HEK293 (cell line): ENCODE data around the gene KRT40.

Experiments used
- CTCF ChIA-PET: fragments of 350-600 bp; formaldehyde crosslinking; extraction: SDS; loops from one replicate; lab custom pipeline; 2021; ENCODE audit warnings: antibody characterized with exemption; lab: Yijun Ruan, JAX
- POLR2A ChIA-PET: fragments of 300-600 bp; formaldehyde crosslinking; extraction: SDS; loops from one replicate; lab custom pipeline; 2020; ENCODE audit warnings: antibody characterized with exemption, inconsistent platforms; lab: Yijun Ruan, JAX
- H3K27ac ChIP-seq: fragments of 200-500 bp; sonication (Bioruptor generic); 2 replicates; pipeline ENCODE4 v1.5.1; 2014; ENCODE audit warnings: low read depth, low read length, control low read depth, inconsistent platforms; ENCODE audit errors: extremely low read depth
- H3K36me3 ChIP-seq, 2 experiments: fragments of 200-500 bp in 1 of 2; sonication (Bioruptor generic) in 1 of 2; 1 replicate in 1 of 2; 2 replicates in 1 of 2; pipeline ENCODE4 v1.5.1; 2014 to 2017; ENCODE audit warnings: inconsistent platforms in 2 of 2, low read length in 2 of 2; ENCODE audit not compliant: control insufficient read depth in 2 of 2, insufficient read depth in 1 of 2
- H3K4me1 ChIP-seq: fragments of 200-500 bp; sonication (Bioruptor generic); 2 replicates; pipeline ENCODE4 v1.5.1; 2014; ENCODE audit warnings: mild to moderate bottlenecking, low read length, inconsistent platforms; ENCODE audit not compliant: control insufficient read depth, insufficient read depth
- H3K4me3 ChIP-seq: 2 replicates; pipeline ENCODE4 v1.5.1; 2011; ENCODE audit warnings: low read depth, mild to moderate bottlenecking, control low read depth, low read length, moderate library complexity
- H3K9me3 ChIP-seq: fragments of 200-500 bp; sonication (Bioruptor generic); 2 replicates; pipeline ENCODE4 v1.5.1; 2014; ENCODE audit warnings: low read depth, low read length, inconsistent platforms; ENCODE audit not compliant: control insufficient read depth, insufficient read depth
- FEZF1 ChIP-seq: fragments of 450-650 bp; formaldehyde crosslinking; IDR thresholded peaks from 2 replicates; pipeline ENCODE4 v1.5.1; 2016; ENCODE audit warnings: missing biosample characterization, missing genetic modification characterization
- GFI1B ChIP-seq: fragments of 450-650 bp; formaldehyde crosslinking; IDR thresholded peaks from 2 replicates; pipeline ENCODE4 v1.5.1; 2016; ENCODE audit warnings: missing biosample characterization, missing genetic modification characterization
- HOXA7 ChIP-seq: sonication (generic); formaldehyde crosslinking; IDR thresholded peaks from 2 replicates; pipeline ENCODE4 v1.8.1; 2022; ENCODE audit warnings: missing genetic modification reagents, borderline replicate concordance
- PRDM10 ChIP-seq: fragments of 450-650 bp; formaldehyde crosslinking; IDR thresholded peaks from 2 replicates; pipeline ENCODE4 v1.5.1; 2016; ENCODE audit warnings: missing biosample characterization, missing genetic modification characterization
- WT1 ChIP-seq: fragments of 450-650 bp; formaldehyde crosslinking; IDR thresholded peaks from 2 replicates; pipeline ENCODE4 v1.5.1; 2016; ENCODE audit warnings: missing biosample characterization, missing genetic modification characterization
- YY1 ChIP-seq: fragments of 450-650 bp; formaldehyde crosslinking; IDR thresholded peaks from 2 replicates; pipeline ENCODE4 v1.5.1; 2018; ENCODE audit warnings: missing biosample characterization, missing genetic modification characterization
- ZBTB21 ChIP-seq: fragments of 450-650 bp; formaldehyde crosslinking; IDR thresholded peaks from 2 replicates; pipeline ENCODE4 v1.5.1; 2017; ENCODE audit warnings: missing biosample characterization, missing genetic modification characterization
- ZBTB26 ChIP-seq: fragments of 450-650 bp; formaldehyde crosslinking; optimal IDR thresholded peaks from 2 replicates; pipeline ENCODE3; 2016; ENCODE audit warnings: missing biosample characterization, mild to moderate bottlenecking, missing genetic modification characterization
- ZEB2 ChIP-seq: fragments of 450-650 bp; formaldehyde crosslinking; IDR thresholded peaks from 2 replicates; pipeline ENCODE4 v1.5.1; 2016; ENCODE audit warnings: missing biosample characterization, missing genetic modification characterization
- ZNF157 ChIP-seq: fragments of 450-650 bp; formaldehyde crosslinking; IDR thresholded peaks from 2 replicates; pipeline ENCODE4 v1.5.1; 2016; ENCODE audit warnings: missing biosample characterization, missing genetic modification characterization
- ZNF169 ChIP-seq: fragments of 450-650 bp; formaldehyde crosslinking; IDR thresholded peaks from 2 replicates; pipeline ENCODE4 v1.5.1; 2016; ENCODE audit warnings: missing biosample characterization, missing genetic modification characterization
- ZNF362 ChIP-seq: fragments of 450-650 bp; formaldehyde crosslinking; IDR thresholded peaks from 2 replicates; pipeline ENCODE4 v1.5.1; 2016; ENCODE audit warnings: missing biosample characterization, missing genetic modification characterization
- ZNF473 ChIP-seq: fragments of 450-650 bp; formaldehyde crosslinking; IDR thresholded peaks from 2 replicates; pipeline ENCODE4 v1.5.1; 2017; ENCODE audit warnings: missing biosample characterization, missing genetic modification characterization
- ZNF529 ChIP-seq: fragments of 450-650 bp; formaldehyde crosslinking; IDR thresholded peaks from 2 replicates; pipeline ENCODE4 v1.5.1; 2017; ENCODE audit warnings: missing genetic modification characterization, missing biosample characterization; ENCODE audit not compliant: insufficient replicate concordance
- ZNF555 ChIP-seq: fragments of 450-650 bp; formaldehyde crosslinking; conservative IDR thresholded peaks from 2 replicates; pipeline ENCODE4 v1.5.1; 2017; ENCODE audit warnings: missing biosample characterization, mild to moderate bottlenecking, missing genetic modification characterization, inconsistent platforms
- ZNF585B ChIP-seq: fragments of 450-650 bp; formaldehyde crosslinking; IDR thresholded peaks from 2 replicates; pipeline ENCODE4 v1.5.1; 2016; ENCODE audit warnings: missing biosample characterization, missing genetic modification characterization
- ZNF623 ChIP-seq: fragments of 450-650 bp; formaldehyde crosslinking; IDR thresholded peaks from 2 replicates; pipeline ENCODE4 v1.5.1; 2016; ENCODE audit warnings: missing biosample characterization, missing genetic modification characterization
- ZNF624 ChIP-seq: fragments of 450-650 bp; formaldehyde crosslinking; IDR thresholded peaks from 2 replicates; pipeline ENCODE4 v1.5.1; 2017; ENCODE audit warnings: missing biosample characterization, missing genetic modification characterization
- ZNF654 ChIP-seq: fragments of 450-650 bp; formaldehyde crosslinking; IDR thresholded peaks from 2 replicates; pipeline ENCODE4 v1.5.1; 2016; ENCODE audit warnings: low read depth, missing biosample characterization, missing genetic modification characterization
- ZNF843 ChIP-seq: fragments of 450-650 bp; formaldehyde crosslinking; IDR thresholded peaks from 2 replicates; pipeline ENCODE4 v1.5.1; 2016; ENCODE audit warnings: missing biosample characterization, missing genetic modification characterization

The KRT40 gene

GRCh38 chr17:41008811-41009210 is 24.7 kb upstream of the KRT40 start, which contains the start of gene KRTAP3-1 (continued):
- TF ChIP-seq ZNF624 (tag by site-specific recombination), result no peak

GRCh38 chr17:41004397-41004796 is 20.3 kb upstream of the KRT40 start:
- H3K4me1 ChIP-seq, result no peaks in the 10 kb centered on the region
- no peak overlapping the region for H3K27ac ChIP-seq
- CTCF ChIA-PET, result no interaction called here
- POLR2A ChIA-PET, result no interaction called here
- TF ChIP-seq ZNF555 (tag by site-specific recombination) (no peak), ZBTB21 (no peak), ZNF654 (tag by site-specific recombination) (no peak), ZNF843 (tag by site-specific recombination) (no peak), ZBTB26 (tag by site-specific recombination) (no peak), ZNF585B (no peak), PRDM10 (tag by site-specific recombination) (no peak), ZNF169 (tag by site-specific recombination) (no peak), ZNF473 (tag by site-specific recombination) (no peak), HOXA7 (no peak)
- no peaks in the 10 kb centered on the region for H3K36me3 ChIP-seq
- H3K9me3 ChIP-seq, result no peaks in the 10 kb centered on the region
- no peak overlapping the region for H3K4me3 ChIP-seq

GRCh38 chr17:41003926-41004325 is 19.8 kb upstream of the KRT40 start:
- Histone ChIP-seq H3K4me3 (no peak overlapping the region), H3K36me3 (no peaks in the 10 kb centered on the region), H3K9me3 (no peaks in the 10 kb centered on the region), H3K4me1 (no peaks in the 10 kb centered on the region), H3K27ac (no peak overlapping the region)
- ChIA-PET POLR2A (no interaction called here), CTCF (no interaction called here)
- TF ChIP-seq WT1 (tag by site-specific recombination) (no peak), ZNF157 (tag by site-specific recombination) (no peak), YY1 (no peak), FEZF1 (tag by site-specific recombination) (no peak), GFI1B (tag by site-specific recombination) (no peak), ZEB2 (no peak), ZNF529 (tag by site-specific recombination) (no peak), ZNF623 (tag by site-specific recombination) (no peak), ZNF362 (tag by site-specific recombination) (no peak)
